PFSK-1 (cell line): Measurements from ENCODE around the gene APBB1IP.

Experiments used
- POLR2AphosphoS5 ChIP-seq: IDR thresholded peaks from 2 replicates; pipeline ENCODE4 v1.6.1; 2012; ENCODE audit warnings: low read depth, mild to moderate bottlenecking, control low read depth, low read length, moderate library complexity
- REST ChIP-seq, 2 experiments: IDR thresholded peaks; 2 replicates each; pipeline versions ENCODE4 v1.6.1 to v1.8.0; 2011 to 2012; ENCODE audit warnings: low read depth in 2 of 2, low read length in 2 of 2, control low read depth in 1 of 2, inconsistent platforms in 1 of 2, mild to moderate bottlenecking in 1 of 2, moderate library complexity in 1 of 2; ENCODE audit not compliant: insufficient read depth in 1 of 2

- TF ChIP-seq REST (IDR thresholded peaks at IDR 0.05; ENCODE audit: insufficient read depth in 1 of 2, low read depth in 2 of 2, low read length in 2 of 2) (no peak), POLR2AphosphoS5 (no peak)
Observed at GRCh38 chr10:26489081-26489480, 50.9 kb downstream of the APBB1IP start.
